GM19455 (cell line): ENCODE measurements around the gene RAB9A.
"Not testable (repeated sequence)": the region's sequence is repeated elsewhere in the genome, so short reads cannot be mapped to it uniquely, and the experiment has no call there.

Experiments used
- ATAC-seq: cut with Tn5 transposase; IDR thresholded peaks from one replicate; pipeline ENCODE4 v1.9.1; 2021; ENCODE audit not compliant: unreplicated experiment

The RAB9A gene

GRCh38 chrX:13688958-13689740 lies at the start of gene RAB9A:
TSS of gene RAB9A (plus strand) at chrX:13689128. CDS start at chrX:13708747, 19,619 bp downstream.
- ATAC-seq: peak; percentile 81

- not testable (repeated sequence) for ATAC-seq
Observed at GRCh38 chrX:13641684-13642083, 47.2 kb upstream of the RAB9A start.

- no peak for ATAC-seq
Observed at GRCh38 chrX:13645464-13646153, 43.3 kb upstream of the RAB9A start.

GRCh38 chrX:13646154-13646549 lies 42.8 kb upstream of the RAB9A start:
- no peak for ATAC-seq

- no peak for ATAC-seq
Observed at GRCh38 chrX:13647709-13648212, 41.2 kb upstream of the RAB9A start.

GRCh38 chrX:13648336-13648735 lies 40.6 kb upstream of the RAB9A start:
- not testable (repeated sequence) for ATAC-seq

- no peak for ATAC-seq
Observed at GRCh38 chrX:13649838-13650237, 39.1 kb upstream of the RAB9A start.

GRCh38 chrX:13650318-13650717 lies 38.6 kb upstream of the RAB9A start:
- ATAC-seq: no peak

GRCh38 chrX:13651150-13651549 lies 37.8 kb upstream of the RAB9A start:
- ATAC-seq: no peak

GRCh38 chrX:13652287-13652793 lies 36.6 kb upstream of the RAB9A start:
- no peak for ATAC-seq

- ATAC-seq: peak; percentile 93
Observed at GRCh38 chrX:13652850-13653693, 35.9 kb upstream of the RAB9A start, which contains the start of gene TCEANC. TSS of gene TCEANC (plus strand) at chrX:13653141. CDS start at chrX:13662509, 9,368 bp downstream.

- ATAC-seq: no peak
Observed at GRCh38 chrX:13654116-13654515, 34.8 kb upstream of the RAB9A start.

- no peak for ATAC-seq
Observed at GRCh38 chrX:13655674-13656073, 33.3 kb upstream of the RAB9A start.

GRCh38 chrX:13658602-13659001 lies 30.3 kb upstream of the RAB9A start:
- no peak for ATAC-seq

GRCh38 chrX:13659063-13659462 lies 29.9 kb upstream of the RAB9A start:
- no peak for ATAC-seq

- no peak for ATAC-seq
Observed at GRCh38 chrX:13661735-13662288, 27.1 kb upstream of the RAB9A start.

- ATAC-seq: no peak
Observed at GRCh38 chrX:13662355-13662791, 26.6 kb upstream of the RAB9A start.

GRCh38 chrX:13664020-13664419 lies 24.9 kb upstream of the RAB9A start:
- no peak for ATAC-seq

- ATAC-seq: no peak
Observed at GRCh38 chrX:13666836-13667235, 22.1 kb upstream of the RAB9A start.

- no peak for ATAC-seq
Observed at GRCh38 chrX:13667919-13668318, 21.0 kb upstream of the RAB9A start.
